Measurements from ENCODE around the gene KIAA0319L. TPM values are rescaled to one million over a fixed set of nuclear protein-coding genes. Genes with fewer than 3 reads are reported as not detected.
"Not testable (repeated sequence)": the region's sequence is repeated elsewhere in the genome, so short reads cannot be mapped to it uniquely, and the experiment has no call there.

The KIAA0319L gene
- total and polyA plus RNA-seq, 8 donors, result 13.1 to 146 (median 39.1) TPM

DNA sequence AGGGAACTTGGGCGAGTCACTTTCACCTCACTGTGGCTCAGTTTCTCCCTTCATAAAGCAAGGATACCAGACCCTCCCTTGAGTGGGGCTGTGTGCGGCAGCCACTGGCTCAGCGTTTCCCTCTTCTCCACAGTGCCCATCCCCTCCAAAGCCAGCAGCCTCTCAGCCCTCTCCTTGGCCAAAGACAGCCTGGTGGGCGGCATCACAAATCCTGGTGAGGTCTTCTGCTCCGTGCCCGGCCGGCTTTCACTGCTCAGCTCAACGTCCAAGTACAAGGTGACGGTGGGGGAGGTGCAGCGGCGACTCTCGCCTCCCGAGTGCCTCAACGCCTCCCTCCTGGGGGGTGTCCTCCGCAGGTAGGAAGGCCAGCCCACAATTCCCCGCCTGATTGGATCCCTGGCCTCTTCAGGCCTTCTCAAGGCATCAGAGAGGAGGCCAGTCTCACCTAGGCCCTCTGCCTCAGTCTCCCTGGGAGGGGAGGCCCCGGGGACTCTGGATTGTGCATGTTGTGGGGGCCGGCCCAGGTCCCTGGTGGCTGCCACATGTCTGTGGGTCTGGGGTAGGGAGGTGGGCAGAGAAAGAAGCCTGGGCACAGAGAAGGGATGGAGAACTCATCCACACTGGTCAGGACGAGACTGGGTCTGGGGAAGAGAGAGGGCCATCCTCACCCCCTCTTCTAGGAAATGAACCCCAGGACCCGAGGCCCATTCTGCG, 31.2 kb upstream of the KIAA0319L start:
- Histone ChIP-seq H3K36me3 (peaks cover 0 to 22% (median 8%) of the 10 kb centered on the region in 4 donors), H3K9me3 (no peaks in the 10 kb centered on the region), H3K27ac (no peak overlapping the region), H3K4me1 (no peaks in the 10 kb centered on the region), H3K27me3 (no peaks in the 10 kb centered on the region), H3K4me3 (no peak overlapping the region)
- no peak for DNase-seq
- no peak for TF ChIP-seq POLR2AphosphoS5 (IDR thresholded peaks at IDR 0.05)
- TF ChIP-seq, protein P1, sequence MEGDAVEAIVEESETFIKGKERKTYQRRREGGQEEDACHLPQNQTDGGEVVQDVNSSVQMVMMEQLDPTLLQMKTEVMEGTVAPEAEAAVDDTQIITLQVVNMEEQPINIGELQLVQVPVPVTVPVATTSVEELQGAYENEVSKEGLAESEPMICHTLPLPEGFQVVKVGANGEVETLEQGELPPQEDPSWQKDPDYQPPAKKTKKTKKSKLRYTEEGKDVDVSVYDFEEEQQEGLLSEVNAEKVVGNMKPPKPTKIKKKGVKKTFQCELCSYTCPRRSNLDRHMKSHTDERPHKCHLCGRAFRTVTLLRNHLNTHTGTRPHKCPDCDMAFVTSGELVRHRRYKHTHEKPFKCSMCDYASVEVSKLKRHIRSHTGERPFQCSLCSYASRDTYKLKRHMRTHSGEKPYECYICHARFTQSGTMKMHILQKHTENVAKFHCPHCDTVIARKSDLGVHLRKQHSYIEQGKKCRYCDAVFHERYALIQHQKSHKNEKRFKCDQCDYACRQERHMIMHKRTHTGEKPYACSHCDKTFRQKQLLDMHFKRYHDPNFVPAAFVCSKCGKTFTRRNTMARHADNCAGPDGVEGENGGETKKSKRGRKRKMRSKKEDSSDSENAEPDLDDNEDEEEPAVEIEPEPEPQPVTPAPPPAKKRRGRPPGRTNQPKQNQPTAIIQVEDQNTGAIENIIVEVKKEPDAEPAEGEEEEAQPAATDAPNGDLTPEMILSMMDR (IDR thresholded peaks at IDR 0.05), result no peak
- no peak for TF ChIP-seq POLR2A (IDR thresholded peaks at IDR 0.05)
- no peak for TF ChIP-seq EP300 (IDR thresholded peaks at IDR 0.05)
- 76 to 82% (median 80%) methylated on average over 18 to 21 of the region's 21 CpGs for WGBS, 5 donors
- intact Hi-C loops (cut with DNase I; ENCODE audit: low total_unique reads), result no loop called here

DNA sequence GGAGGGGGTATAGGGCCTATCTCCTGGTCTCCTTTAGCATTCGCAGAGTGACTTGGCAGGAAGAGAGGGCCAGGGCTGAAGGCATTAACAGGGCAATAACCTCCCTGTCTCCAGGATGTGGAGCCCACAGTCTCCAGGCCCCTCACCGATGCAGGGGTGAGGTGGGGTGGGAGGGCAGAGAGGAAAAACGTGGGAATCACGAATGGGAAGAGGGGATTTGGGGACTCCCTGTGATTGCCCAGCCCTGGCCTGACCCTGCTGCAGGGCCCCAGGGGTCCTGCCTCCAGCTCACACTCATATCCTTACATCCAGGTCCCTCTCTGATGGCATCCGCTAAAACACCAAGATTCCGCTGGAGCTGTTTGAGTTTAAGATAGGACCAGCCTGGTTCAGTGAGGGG, 30.5 kb upstream of the KIAA0319L start:
- H3K36me3 ChIP-seq, result peaks cover 0 to 25% (median 8%) of the 10 kb centered on the region in 4 donors
- no peaks in the 10 kb centered on the region for H3K27me3 ChIP-seq
- no peaks in the 10 kb centered on the region for H3K9me3 ChIP-seq
- 81 to 91% (median 83%) methylated on average over 6 of the region's 6 CpGs for WGBS, 5 donors
- intact Hi-C loops (cut with DNase I; ENCODE audit: low total_unique reads), result no loop called here
- no peaks in the 10 kb centered on the region for H3K4me1 ChIP-seq
- H3K4me3 ChIP-seq, result no peak overlapping the region
- no peak overlapping the region for H3K27ac ChIP-seq
- no peak for DNase-seq
- TF ChIP-seq POLR2AphosphoS5 (IDR thresholded peaks at IDR 0.05) (no peak), POLR2A (IDR thresholded peaks at IDR 0.05) (no peak), EP300 (IDR thresholded peaks at IDR 0.05) (no peak)
- TF ChIP-seq, protein P1 (IDR thresholded peaks at IDR 0.05), result no peak

DNA sequence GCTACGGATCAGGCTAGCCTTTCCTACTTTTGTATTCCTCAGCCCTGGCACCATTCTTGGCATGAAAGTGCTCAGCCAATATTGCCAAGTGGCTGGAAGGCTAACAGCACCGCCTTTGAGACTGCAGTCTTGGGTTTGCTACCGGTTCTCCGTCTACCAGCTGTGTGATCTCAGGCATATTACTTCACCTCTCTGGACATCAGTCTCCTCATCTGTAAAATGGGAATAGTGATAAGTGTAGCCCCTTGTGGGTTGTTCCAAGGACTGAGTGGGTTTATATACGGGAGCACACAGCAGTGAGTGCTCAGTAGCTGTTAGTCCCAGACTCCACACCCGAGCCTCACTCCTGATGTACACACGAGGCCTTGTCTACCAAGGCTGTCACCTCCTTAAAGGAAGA, 29.6 kb upstream of the KIAA0319L start:
- H3K36me3 ChIP-seq, result peaks cover 0 to 25% (median 8%) of the 10 kb centered on the region in 4 donors
- H3K27ac ChIP-seq, result no peak overlapping the region
- TF ChIP-seq, protein P1 (IDR thresholded peaks at IDR 0.05), result no peak
- H3K27me3 ChIP-seq, result no peaks in the 10 kb centered on the region
- no peaks in the 10 kb centered on the region for H3K9me3 ChIP-seq
- intact Hi-C loops (cut with DNase I; ENCODE audit: low total_unique reads), result no loop called here
- DNase-seq, result no peak
- WGBS, 5 donors, result 86 to 95% (median 89%) methylated on average over 7 of the region's 7 CpGs
- no peak overlapping the region for H3K4me3 ChIP-seq
- H3K4me1 ChIP-seq, result no peaks in the 10 kb centered on the region

DNA sequence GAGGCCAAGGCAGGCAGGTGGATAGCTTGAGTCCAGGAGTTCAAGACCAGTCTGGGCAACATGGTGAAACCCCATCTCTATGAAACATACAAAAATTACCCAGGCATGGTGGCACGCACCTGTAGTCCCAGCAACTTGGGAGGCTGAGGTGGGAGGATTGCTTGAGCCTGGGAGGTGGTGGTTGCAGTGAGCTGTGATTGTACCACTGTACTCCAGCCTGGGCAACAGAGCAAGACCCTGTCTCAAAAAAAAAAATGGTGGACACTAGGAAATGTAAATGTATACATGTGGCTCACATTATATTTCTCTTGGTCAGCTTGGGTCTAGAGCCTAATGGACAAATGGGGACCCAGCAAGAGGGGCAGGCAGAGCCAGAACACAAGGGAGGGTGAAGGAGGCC, 28.6 kb upstream of the KIAA0319L start:
- WGBS, 5 donors, result 95 to 100% (median 100%) methylated on average over 1 of the region's 1 CpG
- DNase-seq; H3K27me3 ChIP-seq; intact Hi-C loops (cut with DNase I; ENCODE audit: low total_unique reads); H3K27ac ChIP-seq; H3K4me3 ChIP-seq; H3K9me3 ChIP-seq; H3K4me1 ChIP-seq: not testable (repeated sequence)
- H3K36me3 ChIP-seq, result peaks cover 0 to 17% (median 4%) of the 10 kb centered on the region in 4 donors

DNA sequence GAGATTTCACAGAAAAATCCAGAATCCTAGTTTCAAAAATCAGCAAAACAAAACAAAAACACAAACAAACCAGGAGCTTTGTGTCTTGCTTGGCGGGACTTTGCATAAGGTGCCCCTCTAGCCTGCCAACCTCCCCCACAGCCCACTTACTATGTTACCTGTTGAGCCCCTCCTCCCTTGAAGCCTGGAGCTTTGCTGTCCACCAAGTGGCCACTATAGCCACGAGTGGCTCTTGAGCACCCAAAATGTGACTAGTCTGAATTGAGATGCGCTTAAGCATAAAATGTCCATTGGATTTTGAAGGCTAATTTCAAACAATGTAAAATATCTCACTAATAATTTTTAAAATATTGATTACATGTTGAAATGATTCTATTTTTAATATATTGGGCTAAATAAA, 28.1 kb upstream of the KIAA0319L start:
- WGBS, 5 donors, result 89 to 98% (median 95%) methylated on average over 3 of the region's 3 CpGs
- DNase-seq, result no peak
- intact Hi-C loops (cut with DNase I; ENCODE audit: low total_unique reads), result no loop called here
- TF ChIP-seq, protein P1 (IDR thresholded peaks at IDR 0.05), result no peak
- TF ChIP-seq POLR2AphosphoS5 (IDR thresholded peaks at IDR 0.05), result no peak
- no peak for TF ChIP-seq POLR2A (IDR thresholded peaks at IDR 0.05)
- no peak for TF ChIP-seq EP300 (IDR thresholded peaks at IDR 0.05)
- Histone ChIP-seq H3K27ac (no peak overlapping the region), H3K36me3 (peaks cover 0 to 11% (median 0%) of the 10 kb centered on the region in 4 donors), H3K4me3 (no peak overlapping the region), H3K27me3 (no peaks in the 10 kb centered on the region), H3K4me1 (no peaks in the 10 kb centered on the region), H3K9me3 (no peaks in the 10 kb centered on the region)

DNA sequence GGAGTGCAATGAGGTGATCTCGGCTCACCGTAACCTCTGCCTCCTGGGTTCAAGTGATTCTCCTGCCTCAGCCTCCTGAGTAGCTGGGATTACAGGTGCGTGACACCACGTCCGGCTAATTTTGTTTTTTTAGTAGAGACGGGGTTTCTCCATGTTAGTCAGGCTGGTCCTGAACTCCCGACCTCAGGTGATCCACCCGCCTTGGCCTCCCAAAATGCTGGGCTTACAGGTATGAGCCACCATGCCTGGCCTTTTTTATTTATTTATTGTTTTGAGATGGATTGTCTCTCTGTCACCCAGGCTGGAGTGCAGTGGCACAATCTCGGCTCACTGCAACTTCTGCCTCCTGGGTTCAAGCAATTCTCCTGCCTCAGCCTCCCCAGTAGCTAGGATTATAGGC, 24.4 kb upstream of the KIAA0319L start:
- peaks cover 13 to 21% (median 18%) of the 10 kb centered on the region in 4 donors for H3K4me1 ChIP-seq
- H3K27me3 ChIP-seq, result peaks cover 0 to 20% (median 8%) of the 10 kb centered on the region in 3 donors
- intact Hi-C loops (cut with DNase I; ENCODE audit: low total_unique reads), result not testable (repeated sequence)

More for the DNA sequence above, 24.4 kb upstream of the KIAA0319L start:
- WGBS, 5 donors, result 90 to 96% (median 93%) methylated on average over 9 of the region's 9 CpGs
- not testable (repeated sequence) for H3K9me3 ChIP-seq, DNase-seq, H3K27ac ChIP-seq, H3K36me3 ChIP-seq, H3K4me3 ChIP-seq

Data from stomach (tissue), 9 donors.